ENCODE measurements around the gene KCNG1. TPM values are rescaled to one million over a fixed set of nuclear protein-coding genes. Genes with fewer than 3 reads are reported as not detected.

KCNG1 gene
- total RNA-seq, 1 donor, result 3.0 TPM

DNA sequence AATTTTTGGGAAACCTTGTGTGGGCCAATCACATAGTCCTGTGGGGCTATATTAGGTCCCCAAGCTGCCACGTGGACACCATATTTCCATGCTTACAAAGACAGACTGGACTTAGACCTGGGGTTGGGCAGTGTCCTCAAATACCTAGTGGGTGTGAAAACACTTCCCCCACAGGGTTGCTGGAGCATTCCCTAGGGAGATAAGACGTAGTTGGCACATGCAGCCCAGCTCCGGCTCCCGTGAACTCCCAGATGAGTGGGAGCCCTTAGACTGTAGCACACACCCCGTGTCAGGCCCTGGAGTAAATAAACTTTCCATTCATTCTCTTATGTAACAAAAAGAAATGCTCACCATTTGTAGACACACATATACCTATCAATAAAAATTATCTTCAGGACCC lies 14.2 kb downstream of the KCNG1 start:
- TF ChIP-seq, protein P1, sequence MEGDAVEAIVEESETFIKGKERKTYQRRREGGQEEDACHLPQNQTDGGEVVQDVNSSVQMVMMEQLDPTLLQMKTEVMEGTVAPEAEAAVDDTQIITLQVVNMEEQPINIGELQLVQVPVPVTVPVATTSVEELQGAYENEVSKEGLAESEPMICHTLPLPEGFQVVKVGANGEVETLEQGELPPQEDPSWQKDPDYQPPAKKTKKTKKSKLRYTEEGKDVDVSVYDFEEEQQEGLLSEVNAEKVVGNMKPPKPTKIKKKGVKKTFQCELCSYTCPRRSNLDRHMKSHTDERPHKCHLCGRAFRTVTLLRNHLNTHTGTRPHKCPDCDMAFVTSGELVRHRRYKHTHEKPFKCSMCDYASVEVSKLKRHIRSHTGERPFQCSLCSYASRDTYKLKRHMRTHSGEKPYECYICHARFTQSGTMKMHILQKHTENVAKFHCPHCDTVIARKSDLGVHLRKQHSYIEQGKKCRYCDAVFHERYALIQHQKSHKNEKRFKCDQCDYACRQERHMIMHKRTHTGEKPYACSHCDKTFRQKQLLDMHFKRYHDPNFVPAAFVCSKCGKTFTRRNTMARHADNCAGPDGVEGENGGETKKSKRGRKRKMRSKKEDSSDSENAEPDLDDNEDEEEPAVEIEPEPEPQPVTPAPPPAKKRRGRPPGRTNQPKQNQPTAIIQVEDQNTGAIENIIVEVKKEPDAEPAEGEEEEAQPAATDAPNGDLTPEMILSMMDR (IDR thresholded peaks at IDR 0.05; ENCODE audit: insufficient read depth, low read length), result no peak
- no peak for DNase-seq (ENCODE audit: low read depth)
- no peak overlapping the region for H3K4me3 ChIP-seq (ENCODE audit: low read depth, low read length)

DNA sequence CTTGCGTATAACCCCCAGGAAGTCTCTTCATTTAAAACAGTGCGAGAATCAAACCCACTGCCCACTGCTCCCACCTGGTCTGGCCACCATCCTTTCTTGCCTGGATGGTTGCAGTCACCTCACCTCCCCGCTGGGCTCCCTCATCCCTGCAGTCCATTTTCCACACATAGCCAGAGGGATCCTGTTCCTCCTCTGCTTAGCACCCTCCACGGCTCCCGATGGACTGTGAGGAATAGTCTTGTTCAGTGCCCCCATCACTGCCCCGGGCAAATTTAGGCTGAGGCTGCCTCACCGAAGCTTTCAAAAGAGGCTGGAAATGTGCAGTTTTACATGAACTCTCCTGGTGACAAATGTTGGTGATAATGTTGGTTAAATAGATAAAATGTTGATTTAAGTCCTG lies 17.7 kb downstream of the KCNG1 start:
- DNase-seq (ENCODE audit: low read depth), result no peak
- no peak overlapping the region for H3K4me3 ChIP-seq (ENCODE audit: low read depth, low read length)
- TF ChIP-seq, protein P1 (IDR thresholded peaks at IDR 0.05; ENCODE audit: insufficient read depth, low read length), result no peak

GRCh38 chr20:51004781-51005180 lies 18.1 kb downstream of the KCNG1 start:
- no peak overlapping the region for H3K4me3 ChIP-seq (ENCODE audit: low read depth, low read length)
- no peak for DNase-seq (ENCODE audit: low read depth)
- TF ChIP-seq, protein P1 (IDR thresholded peaks at IDR 0.05; ENCODE audit: insufficient read depth, low read length), result no peak

GRCh38 chr20:51004305-51004727 lies 18.6 kb downstream of the KCNG1 start:
- DNase-seq (ENCODE audit: low read depth), result no peak
- TF ChIP-seq, protein P1 (IDR thresholded peaks at IDR 0.05; ENCODE audit: insufficient read depth, low read length), result no peak
- H3K4me3 ChIP-seq (ENCODE audit: low read depth, low read length), result no peak overlapping the region

DNA sequence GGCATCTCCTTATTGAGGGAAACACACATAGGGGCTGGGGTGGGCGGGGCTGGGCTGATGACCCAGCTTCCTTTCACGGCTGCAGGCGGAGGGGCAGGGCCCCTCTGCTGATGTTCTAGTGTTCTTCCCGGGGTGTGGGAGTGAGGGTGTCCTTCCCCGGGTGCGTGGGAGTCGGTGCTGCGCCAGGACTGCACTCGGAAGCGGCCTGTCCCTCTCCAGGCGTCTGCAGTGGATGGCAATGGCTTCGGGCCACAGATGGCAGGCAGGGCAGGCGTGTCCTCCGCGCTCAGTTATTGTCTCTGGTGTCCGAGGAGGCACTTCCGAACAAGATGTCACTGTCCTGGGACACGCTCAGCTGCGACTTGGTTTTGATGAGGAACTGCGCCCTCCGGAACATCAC lies 19.2 kb downstream of the KCNG1 start:
- no peak for DNase-seq (ENCODE audit: low read depth)
- H3K4me3 ChIP-seq (ENCODE audit: low read depth, low read length), result no peak overlapping the region
- TF ChIP-seq, protein P1 (IDR thresholded peaks at IDR 0.05; ENCODE audit: insufficient read depth, low read length), result no peak

- DNase-seq (ENCODE audit: low read depth), result no peak
- H3K4me3 ChIP-seq (ENCODE audit: low read depth, low read length), result no peak overlapping the region
- TF ChIP-seq, protein P1 (IDR thresholded peaks at IDR 0.05; ENCODE audit: insufficient read depth, low read length), result no peak
Observed at GRCh38 chr20:51002633-51003032, 20.3 kb downstream of the KCNG1 start.
